Heart right ventricle (tissue), 16 donors: ENCODE measurements around the gene AHNAK2. TPM values are rescaled to one million over a fixed set of nuclear protein-coding genes. Genes with fewer than 3 reads are reported as not detected.
A peak's percentile ranks its signal among the peaks of the same experiment; 100 is the strongest.

Experiments
- ATAC-seq, 8 donors: fragments of 200-7000 bp; cut with Tn5 transposase; one replicate each; pipeline ENCODE4 v1.9.1; 2020; ENCODE audit warnings: mild to moderate bottlenecking in 8 of 8, moderate library complexity in 8 of 8, moderate number of reproducible peaks in 1 of 8
- DNase-seq, 2 donors: peaks; one replicate each; pipeline ENCODE4 v3.0.0-alpha.2; 2020
- H3K27ac ChIP-seq, 10 donors: fragments of 200-600 bp; sonication (generic) in 2 of 10; one replicate each; pipeline versions ENCODE4 v1.5.0 to v1.8.0; 2020 to 2022; ENCODE audit warnings: mild to moderate bottlenecking in 3 of 10
- H3K27me3 ChIP-seq, 7 donors: fragments of 200-600 bp; one replicate each; pipeline ENCODE4 v1.8.0; 2021 to 2022; ENCODE audit warnings: mild to moderate bottlenecking in 2 of 7
- H3K36me3 ChIP-seq, 9 donors: fragments of 200-600 bp; sonication (generic) in 1 of 9; one replicate each; pipeline versions ENCODE4 v1.5.0 to v1.8.0; 2020 to 2022; ENCODE audit warnings: mild to moderate bottlenecking in 2 of 9
- H3K4me1 ChIP-seq, 9 donors: fragments of 200-600 bp; sonication (generic) in 1 of 9; one replicate each; pipeline versions ENCODE4 v1.5.0 to v1.8.0; 2020 to 2022; ENCODE audit warnings: mild to moderate bottlenecking in 4 of 9
- H3K4me3 ChIP-seq, 10 donors: fragments of 200-600 bp; sonication (generic) in 2 of 10; one replicate each; pipeline versions ENCODE4 v1.5.0 to v1.8.0; 2020 to 2022; ENCODE audit warnings: mild to moderate bottlenecking in 7 of 10, moderate library complexity in 2 of 10
- H3K9me3 ChIP-seq, 11 donors: fragments of 200-600 bp in 10 of 11; sonication (generic) in 2 of 11; one replicate each; pipeline versions ENCODE4 v1.5.0 to v1.8.0; 2013 to 2022; ENCODE audit warnings: mild to moderate bottlenecking in 2 of 11, control low read depth in 1 of 11, moderate library complexity in 1 of 11
- WGBS, 2 donors: extraction: QIAGEN DNeasy Blood & Tissue Kit; methylation state at CpG; one replicate each; pipeline ENCODE4 v1.1.7; 2013; ENCODE audit warnings: inconsistent platforms in 1 of 2; 5-methylcytosine and 5-hydroxymethylcytosine counted together
- intact Hi-C, 10 donors: fragments of 100-400 bp; cut with DNase I; formaldehyde crosslinking; loops; one replicate each; pipeline versions ENCODE4 v1.11.1 to v1.14.2; 2022
- polyA plus RNA-seq, 2 donors: library from polyadenylated mRNA; stranded (reverse); fragments of 200-250 nt; gene quantifications; one replicate each; pipeline ENCODE4 v1.2.3, GENCODE V29; 2013
- total RNA-seq, 10 donors: library from RNA; stranded (reverse); fragmentation: NEBNext Ultra II Directional in 3 of 10; extraction: Animal tissue kit (Norgen Biotek cat#: 25700) in 3 of 10; gene quantifications; one replicate each; pipeline versions ENCODE4 v1.2.1 to v1.2.4, GENCODE V29; 2021 to 2023
- TF ChIP-seq, protein P1 (sequence below), 9 donors: fragments of 200-600 bp; sonication (generic) in 2 of 9; IDR thresholded peaks; one replicate each; pipeline versions ENCODE4 v1.5.0 to v1.8.0; 2021 to 2022; ENCODE audit warnings: antibody characterized with exemption in 9 of 9, mild to moderate bottlenecking in 5 of 9, moderate library complexity in 1 of 9
- donor health status: Arrhythmogenic right ventricular cardiomyopathy.
- donor health status: ischemic (EF 13 %, LVEDD 7.1; RV severe dilation, severe dysfunction).
- donor health status: healthy with polysubstance abuse.
- donor health status: DM: no; HTN: yes; CAD: no.
- donor health status: DM: no; HTN: no; CAD: no.
- donor health status: ischemic (EF 25% LVEDD 6.9; RV normal size, moderate dysfunction).
- donor health status: ischemic (EF 25% LVEDD 5.7; RV mildly dilated, moderate dysfunction).
- donor health status: healthy.
- donor health status: DM: yes; HTN: yes; CAD: no.
- donor health status: Ischemic cardiomyopathy.
- donor health status: ischemic (EF 35%, LVEDD 5.7; RV mildly dilated, moderate dysfunction).
- donor health status: nonischemic (EF 11% LVEDD 7.7; RV severe dilation, severe dysfunction).
- donor health status: DM: yes; HTN: yes; CAD: no.
- donor health status: PGD.
- donor health status: ischemic (EF 29% LVEDD 5.4; RV normal size, mild dysfunction).
- donor health status: nonischemic (EF 23%, LVEDD 6.1; RV moderate dilation, normal function).

Gene AHNAK2
- total and polyA plus RNA-seq, 12 donors, result 1.1 to 29.5 (median 3.1) TPM

DNA sequence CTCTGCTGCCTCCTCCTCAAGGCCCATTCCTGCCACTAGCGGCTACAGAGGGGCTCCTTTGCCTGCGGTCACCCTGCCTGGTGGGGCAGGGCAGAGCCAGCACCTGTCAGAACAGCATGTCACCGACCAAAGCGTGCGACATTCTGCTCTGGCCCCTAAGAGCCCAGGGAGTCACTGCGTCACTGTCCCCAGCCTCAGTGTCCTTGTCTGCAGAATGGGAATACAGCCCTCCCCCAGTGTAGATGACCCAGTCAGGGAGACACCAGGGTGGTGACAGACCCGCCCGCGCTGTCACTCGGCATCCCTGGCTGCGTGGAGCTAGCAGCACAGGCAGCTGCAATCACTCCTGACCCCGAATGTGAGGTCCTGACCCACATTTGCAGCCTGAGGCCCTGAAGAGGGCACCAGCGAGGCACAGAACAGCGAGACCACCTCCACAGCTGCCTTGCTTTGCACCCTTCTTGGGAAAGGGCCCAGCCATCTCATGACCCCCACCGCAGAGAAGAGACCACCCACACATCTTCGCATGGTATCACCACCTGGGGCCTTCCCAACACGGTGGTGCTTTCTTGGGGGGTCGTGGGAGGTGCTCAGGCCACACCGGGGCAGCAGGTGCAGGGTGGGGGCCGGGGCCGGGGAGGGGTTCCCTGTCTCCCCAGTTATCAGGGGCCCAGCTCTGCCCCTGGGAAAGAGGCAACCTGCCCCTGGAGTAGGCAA lies 2.5 kb downstream of the AHNAK2 start:
- WGBS, 2 donors, result 49 to 62% methylated on average over 21 of the region's 21 CpGs
- Histone ChIP-seq H3K9me3 (no peaks in the 10 kb centered on the region), H3K27me3 (peaks cover 0 to 38% (median 13%) of the 10 kb centered on the region in 7 donors), H3K4me3 (no peak overlapping the region), H3K36me3 (no peaks in the 10 kb centered on the region), H3K27ac (no peak overlapping the region), H3K4me1 (peaks cover 16 to 87% (median 64%) of the 10 kb centered on the region in 9 donors)
- no peak for DNase-seq
- no peak for ATAC-seq
- TF ChIP-seq, protein P1, sequence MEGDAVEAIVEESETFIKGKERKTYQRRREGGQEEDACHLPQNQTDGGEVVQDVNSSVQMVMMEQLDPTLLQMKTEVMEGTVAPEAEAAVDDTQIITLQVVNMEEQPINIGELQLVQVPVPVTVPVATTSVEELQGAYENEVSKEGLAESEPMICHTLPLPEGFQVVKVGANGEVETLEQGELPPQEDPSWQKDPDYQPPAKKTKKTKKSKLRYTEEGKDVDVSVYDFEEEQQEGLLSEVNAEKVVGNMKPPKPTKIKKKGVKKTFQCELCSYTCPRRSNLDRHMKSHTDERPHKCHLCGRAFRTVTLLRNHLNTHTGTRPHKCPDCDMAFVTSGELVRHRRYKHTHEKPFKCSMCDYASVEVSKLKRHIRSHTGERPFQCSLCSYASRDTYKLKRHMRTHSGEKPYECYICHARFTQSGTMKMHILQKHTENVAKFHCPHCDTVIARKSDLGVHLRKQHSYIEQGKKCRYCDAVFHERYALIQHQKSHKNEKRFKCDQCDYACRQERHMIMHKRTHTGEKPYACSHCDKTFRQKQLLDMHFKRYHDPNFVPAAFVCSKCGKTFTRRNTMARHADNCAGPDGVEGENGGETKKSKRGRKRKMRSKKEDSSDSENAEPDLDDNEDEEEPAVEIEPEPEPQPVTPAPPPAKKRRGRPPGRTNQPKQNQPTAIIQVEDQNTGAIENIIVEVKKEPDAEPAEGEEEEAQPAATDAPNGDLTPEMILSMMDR (IDR thresholded peaks at IDR 0.05), result no peak
- intact Hi-C loops, result loop anchor here (1.0 to 10.0 kb wide), 11 partner anchors 45 to 379 kb away; partner anchors contain the start of gene CDCA4 (in 2 of the 10)

DNA sequence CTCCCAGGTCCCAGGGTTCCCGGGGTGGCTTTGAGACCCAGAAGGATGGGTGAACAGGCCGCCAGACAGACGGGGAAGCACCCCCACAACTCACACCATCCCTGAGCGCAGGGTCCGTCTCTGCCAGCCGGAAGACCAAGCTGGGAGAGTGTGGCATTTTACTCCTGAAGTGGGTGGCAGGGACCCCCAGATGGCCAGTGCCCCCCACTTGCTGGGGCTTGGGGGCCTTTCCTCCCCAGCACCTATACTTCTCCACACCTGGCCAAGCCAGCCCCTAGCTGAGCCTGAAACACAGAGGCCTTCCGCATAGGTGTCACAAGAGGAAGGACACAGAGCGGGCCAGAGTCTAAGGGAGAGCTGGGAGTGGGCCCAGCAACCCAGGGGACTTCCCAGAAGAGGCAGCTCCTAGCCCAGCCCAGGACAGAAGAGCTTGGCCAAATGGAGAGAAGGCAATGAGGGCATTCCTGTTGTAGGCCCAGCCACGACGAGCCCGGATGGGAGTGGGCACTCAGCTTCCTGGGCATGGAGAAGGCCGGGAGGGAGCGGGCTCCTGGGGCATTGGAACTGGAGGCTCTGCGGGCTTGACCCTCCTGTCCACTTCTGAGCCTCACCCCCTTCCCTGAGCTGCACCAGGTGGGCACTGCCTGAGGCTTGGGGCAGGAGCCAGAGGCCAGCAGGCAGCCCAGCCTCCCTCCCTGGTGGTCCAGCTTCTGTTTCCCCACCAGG lies 3.3 kb downstream of the AHNAK2 start:
- H3K4me3 ChIP-seq, result no peak overlapping the region
- H3K4me1 ChIP-seq, result peaks cover 16 to 88% (median 60%) of the 10 kb centered on the region in 9 donors
- H3K9me3 ChIP-seq, result no peaks in the 10 kb centered on the region
- 94% methylated on average over 14 of the region's 14 CpGs for WGBS, 2 donors
- intact Hi-C loops, result loop anchor here in 6 of 10 donors (5.0 to 10.0 kb wide), 6 partner anchors 47 to 380 kb away; partner anchors contain the start of gene CDCA4 (in 1 of the 6)
- peak overlapping the region in 4 of 10 donors; percentile 26 to 79 (median 55) for H3K27ac ChIP-seq
- H3K27me3 ChIP-seq, result peaks cover 0 to 38% (median 13%) of the 10 kb centered on the region in 7 donors
- ATAC-seq, result no peak
- DNase-seq, result peak in 1 of 2 donors; percentile 7
- TF ChIP-seq, protein P1 (IDR thresholded peaks at IDR 0.05), result no peak
- H3K36me3 ChIP-seq, result no peaks in the 10 kb centered on the region

DNA sequence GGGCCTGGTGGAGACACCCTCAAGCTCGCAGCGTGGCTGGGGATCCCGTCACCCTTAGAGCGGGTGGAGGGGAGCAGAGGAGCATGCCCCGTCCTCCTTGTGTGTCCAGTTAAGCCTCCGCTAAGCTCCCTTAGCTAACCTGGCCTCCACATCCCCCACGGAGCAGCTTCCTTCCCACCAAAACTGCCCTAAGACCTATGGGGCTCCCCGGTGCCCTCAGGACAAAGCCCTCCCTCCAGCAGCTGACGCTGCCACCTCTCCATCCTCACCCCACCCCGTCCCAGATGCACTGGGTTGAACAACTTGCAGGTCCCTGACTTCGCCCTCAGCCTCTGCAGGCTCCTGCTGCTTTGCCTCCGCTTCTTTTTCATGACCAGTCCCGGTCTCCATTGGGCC lies 4.0 kb downstream of the AHNAK2 start:
- peak overlapping the region in 1 of 10 donors; percentile 25 for H3K4me3 ChIP-seq
- no peak for DNase-seq
- no peaks in the 10 kb centered on the region for H3K9me3 ChIP-seq
- H3K27me3 ChIP-seq, result peaks cover 0 to 36% (median 13%) of the 10 kb centered on the region in 7 donors
- intact Hi-C loops, result loop anchor here in 2 of 10 donors (10.0 kb wide), 3 partner anchors 79 to 381 kb away; no protein-coding TSS in a partner anchor
- H3K36me3 ChIP-seq, result no peaks in the 10 kb centered on the region
- ATAC-seq, result no peak
- TF ChIP-seq, protein P1 (IDR thresholded peaks at IDR 0.05), result no peak
- peaks cover 16 to 93% (median 60%) of the 10 kb centered on the region in 9 donors for H3K4me1 ChIP-seq
- WGBS, 2 donors, result 61 to 73% methylated on average over 13 of the region's 13 CpGs
- peak overlapping the region in 9 of 10 donors; percentile 26 to 79 (median 56) for H3K27ac ChIP-seq
